OCI-LY3 (cell line): Measurements from ENCODE around the gene PSMA7.

Source experiments
- H2AFZ ChIP-seq: fragments of 200-600, 300-600 bp; shearing (Covaris generic); 2 replicates; pipeline ENCODE4 v1.6.0; 2014; ENCODE audit warnings: antibody characterized with exemption, low read depth, low read length
- H3K27ac ChIP-seq: fragments of 200-600, 300-600 bp; sonication (generic); 2 replicates; pipeline ENCODE4 v1.5.1; 2014; ENCODE audit warnings: mild to moderate bottlenecking, low read length, moderate library complexity, mixed read lengths
- H3K27me3 ChIP-seq: fragments of 200-600, 300-600 bp; sonication (generic); 2 replicates; pipeline ENCODE4 v1.6.1; 2014; ENCODE audit warnings: low read depth, low read length, mixed read lengths
- H3K36me3 ChIP-seq: fragments of 200-600, 300-600 bp; sonication (generic); replicated peaks from 2 replicates; pipeline ENCODE3; 2014; ENCODE audit warnings: low read depth, low read length, mixed read lengths
- H3K4me1 ChIP-seq: fragments of 300-600, 200-600 bp; sonication (generic); 2 replicates; pipeline ENCODE4 v1.6.1; 2014; ENCODE audit warnings: low read length, mixed read lengths
- H3K4me2 ChIP-seq: fragments of 200-600, 300-600 bp; sonication (generic); 2 replicates; pipeline ENCODE4 v1.6.1; 2014; ENCODE audit warnings: low read length, mixed read lengths
- H3K4me3 ChIP-seq: fragments of 300-600, 200-600 bp; sonication (generic); 2 replicates; pipeline ENCODE4 v1.5.1; 2014; ENCODE audit warnings: antibody characterized with exemption, mild to moderate bottlenecking, low read length, moderate library complexity
- H3K79me2 ChIP-seq: fragments of 300-600, 200-600 bp; shearing (Covaris generic); 2 replicates; pipeline ENCODE4 v1.6.1; 2014; ENCODE audit warnings: mild to moderate bottlenecking, low read length, mixed read lengths
- H3K9ac ChIP-seq: fragments of 300-600, 200-600 bp; shearing (Covaris generic); 2 replicates; pipeline ENCODE4 v1.6.0; 2014; ENCODE audit warnings: mild to moderate bottlenecking, low read length, moderate library complexity
- H3K9me3 ChIP-seq: fragments of 200-600, 300-600 bp; shearing (Covaris generic); 2 replicates; pipeline ENCODE4 v1.6.1; 2014; ENCODE audit warnings: low read length, mixed read lengths; ENCODE audit not compliant: insufficient read depth
- H4K20me1 ChIP-seq: fragments of 200-600, 300-600 bp; sonication (generic); 2 replicates; pipeline ENCODE4 v1.6.1; 2016; ENCODE audit warnings: low read length, mixed read lengths; ENCODE audit not compliant: insufficient read depth
- CTCF ChIP-seq: fragments of 200-600, 300-600 bp; sonication (generic); IDR thresholded peaks from 2 replicates; pipeline ENCODE4 v1.5.1; 2014; ENCODE audit warnings: antibody characterized with exemption, low read length, low read depth
- EZH2phosphoT487 ChIP-seq: fragments of 200-600 bp; shearing (Covaris generic); IDR thresholded peaks from 2 replicates; pipeline ENCODE4 v1.6.1; 2018; ENCODE audit warnings: antibody characterized with exemption, mixed run types, low read depth

Gene PSMA7

GRCh38 chr20:62114894-62115293 is 28.3 kb downstream of the PSMA7 start:
- H3K4me3 ChIP-seq, result no peak overlapping the region
- peaks cover 12% of the 10 kb centered on the region for H3K9me3 ChIP-seq
- no peak overlapping the region for H3K27ac ChIP-seq
- no peaks in the 10 kb centered on the region for H3K27me3 ChIP-seq
- H2AFZ ChIP-seq, result no peak overlapping the region
- no peaks in the 10 kb centered on the region for H3K79me2 ChIP-seq
- no peaks in the 10 kb centered on the region for H4K20me1 ChIP-seq
- no peaks in the 10 kb centered on the region for H3K36me3 ChIP-seq
- H3K4me2 ChIP-seq, result no peak overlapping the region
- TF ChIP-seq EZH2phosphoT487 (no peak), CTCF (no peak)
- H3K9ac ChIP-seq, result no peak overlapping the region
- H3K4me1 ChIP-seq, result no peaks in the 10 kb centered on the region

- H3K4me3 ChIP-seq, result no peak overlapping the region
These were observed 30.8 kb downstream of the PSMA7 start for GRCh38 chr20:62112368-62112767.

GRCh38 chr20:62111148-62111547 is 32.0 kb downstream of the PSMA7 start:
- Histone ChIP-seq H4K20me1 (no peaks in the 10 kb centered on the region), H3K79me2 (no peaks in the 10 kb centered on the region), H3K27me3 (no peaks in the 10 kb centered on the region), H3K4me2 (no peak overlapping the region), H3K9me3 (peaks cover 20% of the 10 kb centered on the region), H3K4me1 (no peaks in the 10 kb centered on the region), H3K27ac (no peak overlapping the region), H3K4me3 (no peak overlapping the region), H3K36me3 (no peaks in the 10 kb centered on the region), H2AFZ (no peak overlapping the region), H3K9ac (no peak overlapping the region)
- TF ChIP-seq EZH2phosphoT487 (no peak), CTCF (no peak)

More at GRCh38 chr20:62112368-62112767, 30.8 kb downstream of the PSMA7 start:
- no peak overlapping the region for H3K9ac ChIP-seq
- TF ChIP-seq EZH2phosphoT487, result no peak
- TF ChIP-seq CTCF, result no peak
- no peaks in the 10 kb centered on the region for H3K36me3 ChIP-seq
- no peaks in the 10 kb centered on the region for H3K27me3 ChIP-seq
- H2AFZ ChIP-seq, result no peak overlapping the region
- no peaks in the 10 kb centered on the region for H4K20me1 ChIP-seq
- H3K9me3 ChIP-seq, result peaks cover 20% of the 10 kb centered on the region
- no peaks in the 10 kb centered on the region for H3K79me2 ChIP-seq
- no peaks in the 10 kb centered on the region for H3K4me1 ChIP-seq
- H3K4me2 ChIP-seq, result no peak overlapping the region
- H3K27ac ChIP-seq, result no peak overlapping the region

- no peaks in the 10 kb centered on the region for H4K20me1 ChIP-seq
- H3K4me3 ChIP-seq, result no peak overlapping the region
- no peaks in the 10 kb centered on the region for H3K4me1 ChIP-seq
- no peaks in the 10 kb centered on the region for H3K27me3 ChIP-seq
- H3K79me2 ChIP-seq, result no peaks in the 10 kb centered on the region
- H3K9ac ChIP-seq, result no peak overlapping the region
- H3K27ac ChIP-seq, result no peak overlapping the region
- TF ChIP-seq EZH2phosphoT487 (no peak), CTCF (no peak)
- H3K9me3 ChIP-seq, result peaks cover 14% of the 10 kb centered on the region
- no peak overlapping the region for H2AFZ ChIP-seq
- H3K4me2 ChIP-seq, result no peak overlapping the region
- H3K36me3 ChIP-seq, result no peaks in the 10 kb centered on the region
These were observed 37.6 kb downstream of the PSMA7 start for GRCh38 chr20:62105592-62105991.
